GM08714 (cell line): ENCODE measurements around the gene ASTN2.

Source experiments
- H3K4me3 ChIP-seq: fragments of 200-500 bp; sonication (Bioruptor generic); 2 replicates; pipeline ENCODE4 v1.5.1; 2014; ENCODE audit warnings: mild to moderate bottlenecking, low read length, inconsistent platforms
- ZNF274 ChIP-seq: IDR thresholded peaks from 2 replicates; pipeline ENCODE4 v1.6.1; 2012; ENCODE audit warnings: mild to moderate bottlenecking, low read depth, low read length

ASTN2 gene

DNA sequence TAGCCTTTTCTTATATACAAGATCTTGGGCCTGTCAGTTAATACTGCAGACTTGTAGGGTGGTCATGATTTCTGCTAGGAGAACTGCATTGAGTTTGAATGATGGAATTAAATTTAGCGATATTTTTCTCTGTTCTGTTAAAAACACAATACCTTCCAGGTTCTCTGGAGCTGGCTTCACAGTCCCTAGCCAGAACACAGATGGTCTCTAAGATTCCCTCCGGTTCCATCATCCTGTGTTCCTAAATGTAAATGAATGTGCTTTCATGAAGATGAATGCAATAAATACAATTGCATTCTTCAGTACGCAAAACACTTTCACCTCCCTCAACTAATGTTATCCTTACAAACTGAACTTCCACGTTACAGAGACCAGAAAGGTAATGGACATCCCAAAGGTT lies 264.9 kb downstream of the ASTN2 start:
- no peak for TF ChIP-seq ZNF274
- no peak overlapping the region for H3K4me3 ChIP-seq

DNA sequence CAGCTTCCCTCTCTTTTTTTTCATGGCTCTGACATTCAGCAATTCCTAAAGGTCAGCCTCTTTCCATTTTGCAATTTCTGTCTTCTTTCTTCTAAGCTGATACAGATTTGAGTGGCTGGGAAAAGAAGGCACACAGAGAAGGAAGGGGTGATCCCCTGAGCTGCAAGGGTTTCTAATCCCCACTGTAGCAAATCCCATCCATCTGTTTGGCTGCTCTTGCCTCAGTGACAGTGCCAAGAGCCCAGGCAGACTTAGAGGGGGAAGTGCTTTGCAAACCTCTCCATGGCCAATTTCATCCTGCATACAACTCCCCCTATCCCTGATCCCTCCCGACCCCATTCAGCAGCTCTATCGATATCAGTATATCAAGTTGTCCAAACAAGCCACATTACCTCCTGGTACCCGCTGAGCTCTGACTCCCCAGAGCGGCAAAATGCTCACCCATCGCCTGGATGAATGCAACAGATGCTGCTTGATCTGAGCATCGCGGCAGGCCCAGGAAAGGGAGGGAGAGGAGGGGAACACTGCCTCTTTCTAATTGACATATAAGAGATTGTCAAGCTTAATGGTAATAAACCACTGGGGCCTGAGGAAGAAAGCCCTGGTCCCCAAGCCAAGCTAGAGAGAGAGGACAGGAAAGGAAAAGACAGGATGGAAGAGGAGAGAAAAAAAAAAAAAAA lies 268.9 kb downstream of the ASTN2 start:
- H3K4me3 ChIP-seq: no peak overlapping the region
- no peak for TF ChIP-seq ZNF274

DNA sequence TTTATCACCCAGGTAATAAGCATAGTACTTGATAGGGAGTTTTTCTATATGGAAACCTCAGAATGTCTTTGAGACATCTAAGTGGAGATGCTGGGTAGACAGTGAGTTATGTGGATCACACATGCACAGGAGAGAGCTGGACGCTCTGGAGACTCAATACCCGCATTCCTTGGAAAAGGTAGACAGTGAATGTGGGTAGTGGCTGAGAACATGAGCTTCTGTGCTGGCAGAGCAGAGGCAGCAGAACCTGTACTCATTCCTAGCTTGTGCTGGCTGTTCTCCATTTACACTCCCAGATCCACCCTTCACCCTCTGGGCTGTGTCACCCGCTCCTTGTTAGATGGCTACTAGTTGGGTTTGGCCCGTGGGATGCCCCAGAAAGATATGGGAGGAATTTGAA lies 269.8 kb downstream of the ASTN2 start:
- H3K4me3 ChIP-seq: no peak overlapping the region
- no peak for TF ChIP-seq ZNF274

DNA sequence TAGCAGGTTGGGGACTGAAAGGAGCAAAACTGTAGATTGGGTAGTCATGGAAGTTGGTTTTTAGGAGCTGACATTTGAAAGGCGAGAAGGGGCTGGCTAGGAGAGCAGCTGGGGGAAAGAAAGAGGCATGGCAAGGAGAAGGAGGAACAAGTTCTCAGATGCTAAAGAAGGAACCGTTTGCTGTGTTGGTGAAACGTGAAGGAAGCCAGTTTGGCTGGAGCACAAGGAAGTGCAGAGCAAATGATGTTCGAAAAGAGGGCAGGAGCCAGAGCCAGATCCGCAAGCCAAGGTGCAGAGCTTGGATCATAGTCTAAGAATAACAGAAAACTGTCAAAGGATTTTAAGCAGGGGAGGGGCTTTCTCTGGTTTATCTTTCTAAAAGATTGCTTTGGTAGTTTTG lies 276.6 kb downstream of the ASTN2 start:
- TF ChIP-seq ZNF274: no peak
- no peak overlapping the region for H3K4me3 ChIP-seq

DNA sequence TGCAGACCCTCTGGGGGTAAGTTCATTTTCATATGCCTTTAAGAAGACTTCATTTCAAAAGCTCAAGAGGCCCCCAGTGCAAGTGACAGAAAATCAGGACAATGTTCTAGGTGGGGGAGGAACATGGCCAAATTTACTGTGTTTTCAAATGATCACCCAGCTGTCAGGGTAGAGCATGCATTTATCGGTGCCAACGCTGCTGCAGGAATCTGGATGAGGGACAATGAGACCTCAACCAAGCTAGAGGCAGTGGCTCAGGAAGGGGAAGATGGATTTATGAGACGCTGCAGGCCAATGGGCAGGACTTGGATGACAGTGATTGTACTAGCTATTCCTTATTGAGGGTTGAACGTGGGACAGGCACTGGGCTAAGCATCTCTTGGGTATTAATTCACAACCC lies 278.4 kb downstream of the ASTN2 start:
- H3K4me3 ChIP-seq: no peak overlapping the region
- TF ChIP-seq ZNF274: no peak

DNA sequence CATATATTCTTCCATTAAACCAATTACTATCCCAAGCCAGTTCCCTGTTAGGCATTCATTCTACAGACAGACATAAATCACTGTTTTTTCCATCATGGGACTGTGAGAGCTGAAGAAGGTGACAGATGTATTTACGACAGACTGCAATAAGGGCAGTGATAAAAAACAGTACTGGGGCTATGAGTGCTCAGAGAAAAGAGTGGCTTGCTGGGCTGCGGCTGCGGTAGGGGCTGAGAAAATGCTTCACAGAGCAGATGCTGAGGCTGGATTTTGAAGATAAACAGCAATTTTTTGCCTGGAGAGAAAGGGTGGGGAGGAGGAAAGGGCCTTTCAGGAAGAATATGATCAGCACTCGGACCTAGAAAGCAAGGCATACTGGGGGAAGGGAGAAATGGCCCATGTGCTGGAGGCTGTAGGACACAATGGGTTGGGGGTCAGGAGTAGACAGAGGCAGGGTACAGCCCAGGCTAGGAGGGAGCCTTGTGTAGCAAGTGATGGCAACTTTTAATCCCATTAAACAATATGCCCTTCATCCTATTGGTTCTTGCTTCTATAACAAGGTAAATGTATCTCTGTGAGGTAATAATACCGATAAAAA lies 279.3 kb downstream of the ASTN2 start:
- H3K4me3 ChIP-seq: no peak overlapping the region
- no peak for TF ChIP-seq ZNF274

DNA sequence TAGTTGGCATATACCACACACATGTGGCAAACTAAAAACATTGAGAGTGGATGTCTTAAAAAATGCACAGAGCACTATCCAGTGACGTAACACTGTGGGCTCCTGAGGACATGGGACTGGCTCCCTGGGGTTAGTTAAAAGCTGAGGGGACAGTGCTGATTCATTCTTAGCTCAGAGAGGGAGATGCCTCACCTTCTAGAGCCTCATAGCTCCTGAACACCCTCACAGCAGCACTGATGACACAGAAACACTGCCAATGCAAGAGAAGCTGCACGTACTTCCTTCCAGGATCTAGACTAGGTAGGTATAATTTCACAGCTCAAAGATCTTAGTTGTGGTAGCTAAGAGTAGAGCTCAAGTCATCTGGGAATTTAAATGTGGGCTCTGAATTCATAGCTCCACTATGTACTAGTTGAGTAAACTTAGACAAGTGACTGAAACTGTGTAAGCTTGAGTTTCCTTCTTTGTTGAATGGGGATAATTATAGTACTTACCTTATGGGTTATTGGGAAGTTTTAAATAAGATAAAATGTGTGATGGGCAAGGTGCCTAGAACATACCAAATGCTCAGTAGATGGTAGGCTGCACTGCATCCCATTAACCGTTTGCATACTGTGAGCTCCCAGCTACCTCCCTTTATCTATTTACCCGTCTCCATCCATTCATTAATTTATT lies 279.9 kb downstream of the ASTN2 start:
- TF ChIP-seq ZNF274: no peak
- no peak overlapping the region for H3K4me3 ChIP-seq

DNA sequence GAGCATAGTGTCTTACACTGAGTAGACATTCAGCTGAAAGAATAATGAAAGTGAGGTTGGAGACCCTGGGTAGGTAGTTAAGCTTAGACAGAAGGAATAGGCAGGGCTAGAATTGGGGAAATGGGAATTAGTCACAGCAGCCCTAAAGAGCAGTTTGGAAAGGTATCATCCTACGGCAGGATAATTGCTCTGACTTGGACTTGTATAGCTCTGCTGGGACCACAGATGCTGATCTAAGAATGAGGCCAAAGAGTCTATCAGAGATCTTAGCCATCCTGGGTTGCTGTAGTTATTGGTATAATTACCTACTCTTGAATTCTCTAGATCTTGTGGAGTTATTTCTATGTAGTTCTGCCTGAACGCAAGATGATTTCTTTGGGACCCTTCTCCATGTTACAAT lies 288.0 kb downstream of the ASTN2 start:
- no peak overlapping the region for H3K4me3 ChIP-seq
- TF ChIP-seq ZNF274: no peak

DNA sequence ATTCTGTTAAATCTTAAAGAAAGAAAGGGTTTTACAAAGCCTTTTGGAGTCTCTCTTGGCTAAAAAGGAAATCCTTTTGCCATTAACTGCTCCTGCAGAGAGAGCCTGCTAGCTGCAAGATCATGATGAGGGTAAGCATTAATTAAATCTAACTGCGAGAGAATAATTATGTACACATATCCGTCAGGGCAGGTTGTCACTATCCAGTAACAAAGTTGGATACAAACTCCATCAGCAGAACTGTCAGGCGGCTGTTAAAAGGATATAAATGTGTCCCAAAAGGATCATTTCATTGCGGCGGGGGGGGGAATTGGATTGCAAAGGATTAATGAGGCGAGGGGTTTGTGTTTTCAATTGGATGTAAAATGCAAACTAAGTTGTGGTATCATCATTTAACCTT lies 289.3 kb downstream of the ASTN2 start:
- H3K4me3 ChIP-seq: no peak overlapping the region

DNA sequence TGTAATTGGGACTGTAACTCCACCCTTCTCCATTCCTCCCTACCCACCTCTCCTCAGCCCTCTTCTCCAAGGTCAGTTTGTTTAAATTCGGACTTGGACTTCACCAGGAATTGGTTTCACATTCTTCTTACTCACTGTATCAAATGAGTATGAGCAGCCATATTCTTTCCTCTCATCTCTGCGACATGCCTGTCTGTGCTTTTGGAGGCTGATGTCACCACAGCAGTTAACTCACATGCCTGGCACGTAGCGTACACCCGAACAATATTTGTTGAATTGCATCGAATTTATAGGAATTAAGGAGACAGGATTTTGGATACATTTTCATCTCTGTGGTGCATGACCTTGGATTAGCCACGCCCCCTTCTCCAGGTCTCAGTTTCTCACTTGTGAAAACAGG lies 291.1 kb downstream of the ASTN2 start:
- H3K4me3 ChIP-seq: no peak overlapping the region
- TF ChIP-seq ZNF274: no peak

More for the DNA sequence above, 289.3 kb downstream of the ASTN2 start:
- TF ChIP-seq ZNF274: no peak

DNA sequence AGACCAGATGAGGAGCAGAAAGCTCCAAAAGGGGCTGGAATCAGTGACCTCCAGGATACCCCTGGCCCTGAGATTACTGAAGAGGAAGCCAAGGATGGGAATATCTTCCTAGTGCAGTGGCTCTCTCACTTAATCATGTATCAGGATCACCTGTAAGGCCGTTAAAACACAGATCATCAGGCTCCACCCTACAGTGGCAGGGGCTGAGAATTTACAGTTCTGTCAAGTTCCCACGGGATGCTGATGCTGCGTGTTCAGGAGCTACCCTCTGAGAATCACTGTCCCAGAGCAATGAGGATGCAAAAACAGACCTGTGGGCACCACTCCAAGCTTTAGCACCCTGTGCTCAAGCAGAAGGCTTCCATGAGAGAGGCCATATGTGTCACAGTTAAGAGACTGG lies 291.9 kb downstream of the ASTN2 start:
- H3K4me3 ChIP-seq: no peak overlapping the region
- TF ChIP-seq ZNF274: no peak

DNA sequence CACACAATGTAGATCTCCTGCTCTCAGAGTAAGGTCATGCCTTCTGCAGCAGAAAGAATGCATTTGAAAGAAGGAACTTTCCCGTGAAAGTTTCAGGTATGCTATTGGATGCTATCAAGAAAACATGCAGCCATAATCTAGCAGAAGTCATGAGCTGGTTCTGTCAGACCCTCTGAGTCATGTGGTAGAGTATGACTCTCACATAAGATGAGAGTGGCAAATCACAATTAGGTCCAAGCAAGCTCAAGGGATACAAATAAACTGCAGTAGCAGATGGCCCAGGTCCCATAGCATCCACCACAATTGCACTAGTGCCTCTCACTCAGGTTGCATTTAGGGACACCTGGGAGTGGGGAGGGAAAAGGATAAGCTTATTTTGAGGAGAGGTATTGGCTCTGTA lies 292.8 kb downstream of the ASTN2 start:
- TF ChIP-seq ZNF274: no peak

DNA sequence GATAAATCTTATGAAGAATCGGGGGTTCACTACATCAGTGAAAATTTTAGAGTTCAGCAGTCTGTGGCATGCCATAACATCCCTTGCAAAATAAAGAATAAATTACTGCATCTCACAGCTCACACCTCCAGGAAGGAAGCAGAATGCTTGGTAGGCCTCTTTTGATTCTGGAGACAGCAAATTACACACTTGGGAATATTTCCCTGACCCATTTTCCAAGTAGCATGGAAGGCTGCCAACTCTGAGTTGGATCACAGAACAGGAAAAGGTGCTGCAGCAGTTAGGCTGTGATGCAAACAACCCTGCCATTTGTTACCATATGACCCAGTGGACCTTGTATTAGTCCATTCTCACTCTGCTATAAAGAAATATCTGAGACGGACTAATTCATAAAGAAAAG lies 293.5 kb downstream of the ASTN2 start:
- TF ChIP-seq ZNF274: no peak
- H3K4me3 ChIP-seq: no peak overlapping the region

More for the DNA sequence above, 292.8 kb downstream of the ASTN2 start:
- no peak overlapping the region for H3K4me3 ChIP-seq

DNA sequence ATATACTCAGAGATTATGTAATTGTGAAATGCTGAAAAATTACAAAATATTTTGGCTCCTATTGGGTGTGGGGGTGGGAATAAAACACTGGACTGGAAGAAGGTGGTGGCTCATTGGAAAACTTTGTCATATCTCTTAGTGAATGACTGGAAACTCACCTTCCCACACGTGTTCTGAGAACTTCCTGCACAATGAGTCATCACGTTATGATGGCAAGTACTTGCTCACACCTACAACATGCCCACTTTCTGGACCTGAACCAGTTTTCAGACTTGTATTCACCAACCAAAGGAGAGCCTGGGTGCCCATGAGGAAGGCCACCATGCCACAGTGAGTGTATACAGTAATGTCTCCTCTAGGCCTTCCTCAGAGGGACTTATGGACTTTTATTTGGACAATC lies 294.8 kb downstream of the ASTN2 start:
- TF ChIP-seq ZNF274: no peak
- no peak overlapping the region for H3K4me3 ChIP-seq

DNA sequence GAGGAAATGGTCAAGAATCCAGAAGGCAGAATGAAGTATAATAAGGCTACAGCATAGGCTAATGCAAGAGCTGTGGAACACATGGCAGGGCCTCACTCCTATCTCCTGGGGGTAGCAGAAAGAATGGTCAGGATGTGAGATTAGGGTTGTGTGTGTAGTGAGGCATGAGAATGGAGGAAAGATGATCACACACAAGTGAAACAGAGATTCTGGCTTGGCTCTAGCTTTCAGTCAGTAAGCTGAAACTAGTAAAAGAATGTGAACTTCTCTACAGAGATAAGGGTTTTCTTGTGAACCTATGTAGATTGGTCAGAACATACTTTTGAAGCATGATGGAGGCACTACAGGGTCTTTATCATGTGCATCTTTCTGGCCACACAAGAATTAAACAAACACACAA lies 298.8 kb downstream of the ASTN2 start:
- no peak for TF ChIP-seq ZNF274

More for the DNA sequence above, 298.8 kb downstream of the ASTN2 start:
- no peak overlapping the region for H3K4me3 ChIP-seq
